Body of pancreas (tissue), 4 donors: ENCODE data around the gene UNCX.

ENCODE experiments used
- POLR2A ChIP-seq, 3 donors: fragments of 450-650 bp; IDR thresholded peaks; one replicate each; pipeline ENCODE4 v1.6.1; 2016; ENCODE audit warnings: antibody characterized with exemption in 3 of 3, mild to moderate bottlenecking in 2 of 3
- TF ChIP-seq, protein P1 (sequence below), 7 experiments: fragments of 450-650 bp in 4 of 7; fragments of 200-600 bp in 3 of 7; sonication (generic) in 3 of 7; IDR thresholded peaks; one replicate each; pipeline ENCODE4 v1.5.1; 2016 to 2019; ENCODE audit warnings: antibody characterized with exemption in 7 of 7

DNA sequence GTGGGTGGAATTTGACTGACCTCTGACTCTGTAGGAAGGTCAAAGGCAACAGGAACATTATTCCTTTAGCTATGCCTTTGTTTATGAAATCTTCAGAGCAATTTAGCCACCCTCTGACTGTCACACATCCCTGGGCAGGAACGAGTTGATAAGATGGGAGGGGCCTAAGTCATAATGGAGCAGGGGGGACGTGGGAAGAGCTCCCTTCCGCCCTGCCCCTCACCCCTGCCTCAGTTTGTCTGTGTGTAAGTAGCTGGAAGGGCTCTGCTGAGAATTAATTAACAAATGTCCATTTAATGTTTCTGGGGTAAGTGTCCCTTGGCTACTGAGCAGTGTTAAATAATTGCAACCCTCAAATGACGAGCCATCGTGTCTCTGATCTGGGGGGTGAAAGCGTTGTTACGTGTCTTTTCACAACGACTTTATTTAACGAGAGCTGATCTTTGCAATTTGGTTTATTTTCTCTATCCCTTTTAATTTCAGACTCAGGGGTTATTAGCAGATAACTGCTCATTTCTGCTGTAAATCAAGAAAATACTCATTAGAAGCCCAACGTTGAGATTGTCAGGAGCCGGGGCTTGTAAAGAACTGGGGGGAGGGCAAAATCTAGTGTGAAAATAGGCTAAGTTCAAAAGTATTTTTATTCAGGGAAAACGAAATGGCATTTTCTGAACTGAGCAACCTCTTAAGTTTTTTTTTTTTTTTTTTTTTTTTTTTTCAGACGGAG is 12.5 kb upstream of the UNCX start:
- TF ChIP-seq, protein P1, sequence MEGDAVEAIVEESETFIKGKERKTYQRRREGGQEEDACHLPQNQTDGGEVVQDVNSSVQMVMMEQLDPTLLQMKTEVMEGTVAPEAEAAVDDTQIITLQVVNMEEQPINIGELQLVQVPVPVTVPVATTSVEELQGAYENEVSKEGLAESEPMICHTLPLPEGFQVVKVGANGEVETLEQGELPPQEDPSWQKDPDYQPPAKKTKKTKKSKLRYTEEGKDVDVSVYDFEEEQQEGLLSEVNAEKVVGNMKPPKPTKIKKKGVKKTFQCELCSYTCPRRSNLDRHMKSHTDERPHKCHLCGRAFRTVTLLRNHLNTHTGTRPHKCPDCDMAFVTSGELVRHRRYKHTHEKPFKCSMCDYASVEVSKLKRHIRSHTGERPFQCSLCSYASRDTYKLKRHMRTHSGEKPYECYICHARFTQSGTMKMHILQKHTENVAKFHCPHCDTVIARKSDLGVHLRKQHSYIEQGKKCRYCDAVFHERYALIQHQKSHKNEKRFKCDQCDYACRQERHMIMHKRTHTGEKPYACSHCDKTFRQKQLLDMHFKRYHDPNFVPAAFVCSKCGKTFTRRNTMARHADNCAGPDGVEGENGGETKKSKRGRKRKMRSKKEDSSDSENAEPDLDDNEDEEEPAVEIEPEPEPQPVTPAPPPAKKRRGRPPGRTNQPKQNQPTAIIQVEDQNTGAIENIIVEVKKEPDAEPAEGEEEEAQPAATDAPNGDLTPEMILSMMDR (IDR thresholded peaks at IDR 0.05), result no peak
- no peak for TF ChIP-seq POLR2A (IDR thresholded peaks at IDR 0.05)
